Heart right ventricle (tissue), 16 donors: ENCODE data around the gene CYFIP1. TPM values are rescaled to one million over a fixed set of nuclear protein-coding genes. Genes with fewer than 3 reads are reported as not detected.

Experiments used
- ATAC-seq, 8 donors: fragments of 200-7000 bp; cut with Tn5 transposase; one replicate each; pipeline ENCODE4 v1.9.1; 2020; ENCODE audit warnings: mild to moderate bottlenecking in 8 of 8, moderate library complexity in 8 of 8, moderate number of reproducible peaks in 1 of 8
- DNase-seq, 2 donors: peaks; one replicate each; pipeline ENCODE4 v3.0.0-alpha.2; 2020
- H3K27ac ChIP-seq, 10 donors: fragments of 200-600 bp; sonication (generic) in 2 of 10; one replicate each; pipeline versions ENCODE4 v1.5.0 to v1.8.0; 2020 to 2022; ENCODE audit warnings: mild to moderate bottlenecking in 3 of 10
- H3K27me3 ChIP-seq, 7 donors: fragments of 200-600 bp; one replicate each; pipeline ENCODE4 v1.8.0; 2021 to 2022; ENCODE audit warnings: mild to moderate bottlenecking in 2 of 7
- H3K36me3 ChIP-seq, 9 donors: fragments of 200-600 bp; sonication (generic) in 1 of 9; one replicate each; pipeline versions ENCODE4 v1.5.0 to v1.8.0; 2020 to 2022; ENCODE audit warnings: mild to moderate bottlenecking in 2 of 9
- H3K4me1 ChIP-seq, 9 donors: fragments of 200-600 bp; sonication (generic) in 1 of 9; one replicate each; pipeline versions ENCODE4 v1.5.0 to v1.8.0; 2020 to 2022; ENCODE audit warnings: mild to moderate bottlenecking in 4 of 9
- H3K4me3 ChIP-seq, 10 donors: fragments of 200-600 bp; sonication (generic) in 2 of 10; one replicate each; pipeline versions ENCODE4 v1.5.0 to v1.8.0; 2020 to 2022; ENCODE audit warnings: mild to moderate bottlenecking in 7 of 10, moderate library complexity in 2 of 10
- H3K9me3 ChIP-seq, 11 donors: fragments of 200-600 bp in 10 of 11; sonication (generic) in 2 of 11; one replicate each; pipeline versions ENCODE4 v1.5.0 to v1.8.0; 2013 to 2022; ENCODE audit warnings: mild to moderate bottlenecking in 2 of 11, control low read depth in 1 of 11, moderate library complexity in 1 of 11
- WGBS, 2 donors: extraction: QIAGEN DNeasy Blood & Tissue Kit; methylation state at CpG; one replicate each; pipeline ENCODE4 v1.1.7; 2013; ENCODE audit warnings: inconsistent platforms in 1 of 2; 5-methylcytosine and 5-hydroxymethylcytosine counted together
- intact Hi-C, 10 donors: fragments of 100-400 bp; cut with DNase I; formaldehyde crosslinking; loops; one replicate each; pipeline versions ENCODE4 v1.11.1 to v1.14.2; 2022
- long read RNA-seq, 3 donors: library from polyadenylated mRNA; unstranded; transcript quantifications; one replicate each; pipeline ENCODE4 v2.0.0, GENCODE V29; 2020 to 2021
- polyA plus RNA-seq, 2 donors: library from polyadenylated mRNA; stranded (reverse); fragments of 200-250 nt; gene quantifications; one replicate each; pipeline ENCODE4 v1.2.3, GENCODE V29; 2013
- total RNA-seq, 10 donors: library from RNA; stranded (reverse); fragmentation: NEBNext Ultra II Directional in 3 of 10; extraction: Animal tissue kit (Norgen Biotek cat#: 25700) in 3 of 10; gene quantifications; one replicate each; pipeline versions ENCODE4 v1.2.1 to v1.2.4, GENCODE V29; 2021 to 2023
- TF ChIP-seq, protein P1 (sequence below), 9 donors: fragments of 200-600 bp; sonication (generic) in 2 of 9; IDR thresholded peaks; one replicate each; pipeline versions ENCODE4 v1.5.0 to v1.8.0; 2021 to 2022; ENCODE audit warnings: antibody characterized with exemption in 9 of 9, mild to moderate bottlenecking in 5 of 9, moderate library complexity in 1 of 9
- donor health status: Arrhythmogenic right ventricular cardiomyopathy.
- donor health status: ischemic (EF 13 %, LVEDD 7.1; RV severe dilation, severe dysfunction).
- donor health status: healthy with polysubstance abuse.
- donor health status: DM: no; HTN: yes; CAD: no.
- donor health status: DM: no; HTN: no; CAD: no.
- donor health status: ischemic (EF 25% LVEDD 6.9; RV normal size, moderate dysfunction).
- donor health status: ischemic (EF 25% LVEDD 5.7; RV mildly dilated, moderate dysfunction).
- donor health status: healthy.
- donor health status: DM: yes; HTN: yes; CAD: no.
- donor health status: Ischemic cardiomyopathy.
- donor health status: ischemic (EF 35%, LVEDD 5.7; RV mildly dilated, moderate dysfunction).
- donor health status: nonischemic (EF 11% LVEDD 7.7; RV severe dilation, severe dysfunction).
- donor health status: DM: yes; HTN: yes; CAD: no.
- donor health status: PGD.
- donor health status: ischemic (EF 29% LVEDD 5.4; RV normal size, mild dysfunction).
- donor health status: nonischemic (EF 23%, LVEDD 6.1; RV moderate dilation, normal function).

The CYFIP1 gene
- 10 to 100 TPM; 17.6 to 56.6 (median 28.7) TPM for total RNA-seq
- polyA plus RNA-seq = 10 to 100 TPM; 12.4 to 23.6 TPM
- long read RNA-seq, donor 1, full-length matches to known transcripts = 15 of 33 reads
- long read RNA-seq, donor 1, partial matches to known transcripts = 13 of 33 reads
- long read RNA-seq, donor 1, other reads (novel, unspliced or antisense) = 5 of 33 reads
- long read RNA-seq, donor 2, full-length matches to known transcripts = 21 of 49 reads
- long read RNA-seq, donor 2, partial matches to known transcripts = 19 of 49 reads
- long read RNA-seq, donor 2, other reads (novel, unspliced or antisense) = 9 of 49 reads
- long read RNA-seq, donor 3, full-length matches to known transcripts = 35 of 95 reads
- long read RNA-seq, donor 3, partial matches to known transcripts = 46 of 95 reads
- long read RNA-seq, donor 3, other reads (novel, unspliced or antisense) = 14 of 95 reads

DNA sequence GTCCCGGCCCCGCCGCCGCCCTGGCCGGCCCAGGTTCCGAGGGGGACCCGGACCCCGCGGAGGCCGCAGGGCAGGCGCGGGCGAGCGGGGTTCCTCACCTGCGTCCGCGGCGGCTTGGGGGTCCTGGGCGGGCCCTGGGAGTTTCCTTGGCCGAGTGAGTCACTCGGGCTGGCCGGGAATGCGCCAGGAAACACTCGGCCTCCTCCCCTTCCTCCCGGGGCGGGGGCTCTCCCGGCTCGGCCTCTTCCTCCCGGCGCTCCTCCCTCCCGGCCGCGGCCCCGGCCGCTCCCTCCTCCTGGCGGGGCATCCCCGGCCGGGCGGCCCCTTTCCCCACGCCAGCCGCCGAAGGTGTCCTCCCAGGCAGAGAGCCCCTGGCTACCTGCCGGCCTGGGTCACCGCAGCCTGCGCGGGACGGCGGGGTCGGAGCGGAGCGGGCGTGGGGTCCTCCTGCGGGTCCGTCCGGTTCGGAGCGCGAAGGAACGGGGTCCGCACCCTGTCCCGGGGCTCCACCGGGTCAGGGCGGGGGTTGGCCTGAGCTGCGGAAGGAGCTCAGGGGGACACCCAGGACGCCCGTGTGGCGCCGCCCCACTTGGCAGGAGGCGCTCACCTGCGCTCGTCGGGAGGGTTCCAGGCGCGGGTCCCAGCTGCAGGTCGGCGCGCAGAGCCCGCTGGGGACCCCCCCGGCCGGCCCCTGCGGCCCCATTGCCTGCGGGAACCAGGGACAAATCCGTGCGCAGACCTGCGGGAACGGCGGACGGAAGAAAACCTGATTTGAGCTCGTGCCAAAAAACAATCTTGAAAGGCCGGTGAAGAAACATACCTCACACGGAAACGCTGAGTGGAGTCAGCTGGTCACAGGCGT, at the start of gene CYFIP1:
CYFIP1 (minus strand) TSS at position 180 of the 862 bp plus-strand sequence. CDS start 33,083 bp downstream, outside the sequence.
- DNase-seq (peak; percentile 90), ATAC-seq (peak; percentile 95 to 98 (median 97))
- intact Hi-C loops = loop anchor here in 4 of 10 donors (2.0 to 10.0 kb wide), 5 partner anchors 32 to 143 kb away; partner anchors contain the start of genes NIPA2 (in 1 of the 4) and TUBGCP5 (in 1 of the 4)
- 0 to 1% methylated on average over 61 to 93 of the region's 93 CpGs for WGBS, 2 donors
- Histone ChIP-seq H3K27me3 (peaks cover 0 to 15% (median 0%) of the 10 kb centered on the region in 7 donors), H3K4me3 (peak within 1 kb of the TSS; percentile 48 to 95 (median 92)), H3K36me3 (no peaks in the 10 kb centered on the region), H3K9me3 (no peaks in the 10 kb centered on the region), H3K4me1 (peaks cover 3 to 31% (median 15%) of the 10 kb centered on the region in 9 donors), H3K27ac (peak within 1 kb of the TSS; percentile 83 to 95 (median 88))
- TF ChIP-seq, protein P1, sequence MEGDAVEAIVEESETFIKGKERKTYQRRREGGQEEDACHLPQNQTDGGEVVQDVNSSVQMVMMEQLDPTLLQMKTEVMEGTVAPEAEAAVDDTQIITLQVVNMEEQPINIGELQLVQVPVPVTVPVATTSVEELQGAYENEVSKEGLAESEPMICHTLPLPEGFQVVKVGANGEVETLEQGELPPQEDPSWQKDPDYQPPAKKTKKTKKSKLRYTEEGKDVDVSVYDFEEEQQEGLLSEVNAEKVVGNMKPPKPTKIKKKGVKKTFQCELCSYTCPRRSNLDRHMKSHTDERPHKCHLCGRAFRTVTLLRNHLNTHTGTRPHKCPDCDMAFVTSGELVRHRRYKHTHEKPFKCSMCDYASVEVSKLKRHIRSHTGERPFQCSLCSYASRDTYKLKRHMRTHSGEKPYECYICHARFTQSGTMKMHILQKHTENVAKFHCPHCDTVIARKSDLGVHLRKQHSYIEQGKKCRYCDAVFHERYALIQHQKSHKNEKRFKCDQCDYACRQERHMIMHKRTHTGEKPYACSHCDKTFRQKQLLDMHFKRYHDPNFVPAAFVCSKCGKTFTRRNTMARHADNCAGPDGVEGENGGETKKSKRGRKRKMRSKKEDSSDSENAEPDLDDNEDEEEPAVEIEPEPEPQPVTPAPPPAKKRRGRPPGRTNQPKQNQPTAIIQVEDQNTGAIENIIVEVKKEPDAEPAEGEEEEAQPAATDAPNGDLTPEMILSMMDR (IDR thresholded peaks at IDR 0.05) = no peak

DNA sequence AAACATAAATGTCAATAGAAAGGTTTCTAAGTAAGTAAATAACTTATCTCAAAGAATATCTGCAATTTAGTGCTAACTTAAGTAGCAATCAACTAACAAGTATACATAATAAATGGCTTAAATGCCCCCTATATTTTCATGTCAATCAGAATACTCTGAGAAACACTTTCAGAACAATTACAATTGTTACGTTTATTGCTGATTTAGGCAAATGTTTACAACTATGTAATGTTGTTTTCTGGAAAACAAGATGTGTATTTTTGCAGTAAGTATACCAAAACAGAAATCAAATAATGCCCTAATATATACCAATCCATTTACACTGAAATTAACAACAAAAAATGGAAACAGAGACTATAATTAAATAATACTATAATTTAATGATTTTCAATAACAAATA, 46.0 kb upstream of the CYFIP1 start:
- DNase-seq (no peak), ATAC-seq (no peak)
- no peaks in the 10 kb centered on the region for H3K4me1 ChIP-seq
- intact Hi-C loops = no loop called here
- WGBS, 2 donors = 91 to 92% methylated on average over 1 of the region's 1 CpG
- H3K27ac ChIP-seq = no peak overlapping the region
- TF ChIP-seq, protein P1 (IDR thresholded peaks at IDR 0.05) = no peak
- no peak overlapping the region for H3K4me3 ChIP-seq
- no peaks in the 10 kb centered on the region for H3K9me3 ChIP-seq
- no peaks in the 10 kb centered on the region for H3K27me3 ChIP-seq
- peaks cover 5 to 100% (median 64%) of the 10 kb centered on the region in 9 donors for H3K36me3 ChIP-seq

DNA sequence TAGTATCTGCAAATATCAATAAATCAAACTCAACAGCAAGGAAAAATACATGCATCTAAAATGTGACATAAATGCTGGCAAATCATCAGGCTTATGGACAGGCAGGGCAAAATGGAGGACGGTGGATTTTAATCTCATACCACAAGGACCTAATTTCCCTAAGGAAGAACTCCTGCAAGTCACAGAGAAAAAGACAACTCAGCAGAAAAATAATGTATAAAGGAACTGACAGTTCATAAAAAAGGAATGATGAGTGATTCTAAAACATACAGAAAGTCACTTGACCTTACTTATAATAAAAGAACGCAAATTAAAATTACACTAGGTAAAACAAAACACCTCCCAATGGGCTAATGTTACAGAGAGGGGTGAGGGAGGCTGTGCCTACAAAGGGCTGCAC, 42.0 kb upstream of the CYFIP1 start:
- WGBS, 2 donors = 91 to 93% methylated on average over 2 of the region's 2 CpGs
- no peak overlapping the region for H3K4me3 ChIP-seq

More for the DNA sequence above, 42.0 kb upstream of the CYFIP1 start:
- H3K27me3 ChIP-seq = no peaks in the 10 kb centered on the region
- no peak for ATAC-seq
- no peak overlapping the region for H3K27ac ChIP-seq
- intact Hi-C loops = no loop called here
- no peaks in the 10 kb centered on the region for H3K9me3 ChIP-seq
- H3K4me1 ChIP-seq = no peaks in the 10 kb centered on the region
- H3K36me3 ChIP-seq = peaks cover 0 to 100% (median 59%) of the 10 kb centered on the region in 9 donors
- TF ChIP-seq, protein P1 (IDR thresholded peaks at IDR 0.05) = no peak
- no peak for DNase-seq
